CD4-positive, alpha-beta T cell treated with Interleukin-4 for 1 hour (primary cell): ENCODE measurements around the gene ACADL.
"Not testable (repeated sequence)": the region's sequence is repeated elsewhere in the genome, so short reads cannot be mapped to it uniquely, and the experiment has no call there.

Source experiments
- DNase-seq, 2 donors: peaks; one replicate each; pipeline ENCODE4 v3.0.0-alpha.2; 2020 to 2022

The ACADL gene

GRCh38 chr2:210199186-210199765 is 26.0 kb downstream of the ACADL start:
- DNase-seq, result peak in 1 of 2 donors; percentile 51

GRCh38 chr2:210198326-210198725 is 26.9 kb downstream of the ACADL start:
- no peak for DNase-seq

- no peak for DNase-seq
Observed at GRCh38 chr2:210197720-210198119, 27.5 kb downstream of the ACADL start.

GRCh38 chr2:210195101-210195852 is 30.0 kb downstream of the ACADL start:
- peak in 1 of 2 donors; percentile 55 for DNase-seq

- no peak for DNase-seq
Observed at GRCh38 chr2:210190345-210190744, 34.9 kb downstream of the ACADL start.

- no peak for DNase-seq
Observed at GRCh38 chr2:210189452-210190138, 35.7 kb downstream of the ACADL start.

- no peak for DNase-seq
Observed at GRCh38 chr2:210188755-210189154, 36.5 kb downstream of the ACADL start.

- no peak for DNase-seq
Observed at GRCh38 chr2:210188190-210188589, 37.1 kb downstream of the ACADL start.

- not testable (repeated sequence) for DNase-seq
Observed at GRCh38 chr2:210183936-210184335, 41.3 kb downstream of the ACADL start.

- not testable (repeated sequence) for DNase-seq
Observed at GRCh38 chr2:210181606-210182088, 43.6 kb downstream of the ACADL start.

- DNase-seq, result not testable (repeated sequence)
Observed at GRCh38 chr2:210181033-210181605, 44.1 kb downstream of the ACADL start.

GRCh38 chr2:210180477-210180876 is 44.8 kb downstream of the ACADL start:
- DNase-seq, result no peak

GRCh38 chr2:210179351-210179990 is 45.8 kb downstream of the ACADL start:
- no peak for DNase-seq

- no peak for DNase-seq
Observed at GRCh38 chr2:210177769-210178168, 47.5 kb downstream of the ACADL start.

GRCh38 chr2:210177115-210177514 is 48.1 kb downstream of the ACADL start:
- not testable (repeated sequence) for DNase-seq

- DNase-seq, result no peak
Observed at GRCh38 chr2:210174086-210174485, 51.2 kb downstream of the ACADL start.

- DNase-seq, result no peak
Observed at GRCh38 chr2:210172219-210172575, 53.0 kb downstream of the ACADL start.

- peak; percentile 95 to 96 for DNase-seq
Observed at GRCh38 chr2:210171309-210172218, 53.7 kb downstream of the ACADL start, which contains the start of gene KANSL1L. Gene KANSL1L (minus strand): TSS chr2:210171409. CDS start chr2:210154582, 16,827 bp downstream.

- peak; percentile 96 to 97 for DNase-seq
Observed at GRCh38 chr2:210170446-210171303, 54.6 kb downstream of the ACADL start.

GRCh38 chr2:210170196-210170445 is 55.1 kb downstream of the ACADL start:
- DNase-seq, result no peak
